Measurements from ENCODE around the gene TLCD5.
A peak's percentile ranks its signal among the peaks of the same experiment; 100 is the strongest.

TLCD5 gene

GRCh38 chr11:120338107-120338933, 13.2 kb downstream of the TLCD5 start:
- DNase-seq = no peak

GRCh38 chr11:120339394-120339890, 14.3 kb downstream of the TLCD5 start:
- no peak for DNase-seq

- DNase-seq = no peak
Observed at GRCh38 chr11:120340529-120340928, 15.4 kb downstream of the TLCD5 start.

DNA sequence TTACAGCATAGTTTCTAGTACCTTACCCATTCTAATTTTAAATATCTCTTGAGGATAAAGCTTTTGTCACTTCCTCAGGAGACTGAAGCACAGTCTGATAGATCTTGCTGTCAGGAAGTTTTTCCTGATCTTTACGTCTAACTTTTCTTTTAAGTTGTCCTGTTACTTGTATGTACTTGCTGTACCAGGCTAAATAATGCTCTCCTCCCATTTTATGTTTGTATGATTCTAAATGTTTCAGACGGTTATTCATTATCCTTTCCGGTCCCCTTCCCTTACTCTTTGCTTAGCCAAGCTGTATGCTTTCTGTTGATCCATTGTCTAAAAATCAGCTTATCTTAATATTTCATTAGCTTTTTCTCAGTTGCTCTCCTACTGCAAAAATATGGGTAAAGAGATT, 17.1 kb downstream of the TLCD5 start:
- no peak for DNase-seq

- DNase-seq = no peak
Observed at GRCh38 chr11:120342678-120343077, 17.6 kb downstream of the TLCD5 start.

DNA sequence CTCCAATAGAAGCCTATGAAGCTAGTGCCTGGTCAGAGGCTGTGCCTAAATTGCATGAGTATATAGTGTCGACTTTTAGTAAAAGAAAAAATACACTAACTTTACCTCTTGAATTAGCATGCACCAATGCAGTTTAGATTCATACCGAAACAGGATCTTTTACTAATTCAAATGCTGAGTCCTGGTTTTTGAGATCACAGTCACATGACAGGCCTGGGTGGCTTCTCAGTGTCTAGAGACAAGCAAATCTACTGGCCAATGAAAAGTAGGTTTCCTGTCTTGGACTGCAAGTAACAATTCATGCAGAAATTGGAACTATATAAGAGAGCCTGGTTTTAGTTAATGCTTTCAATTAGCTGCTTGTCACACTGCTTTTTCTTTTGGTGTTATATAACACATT, 18.3 kb downstream of the TLCD5 start:
- DNase-seq = no peak

DNA sequence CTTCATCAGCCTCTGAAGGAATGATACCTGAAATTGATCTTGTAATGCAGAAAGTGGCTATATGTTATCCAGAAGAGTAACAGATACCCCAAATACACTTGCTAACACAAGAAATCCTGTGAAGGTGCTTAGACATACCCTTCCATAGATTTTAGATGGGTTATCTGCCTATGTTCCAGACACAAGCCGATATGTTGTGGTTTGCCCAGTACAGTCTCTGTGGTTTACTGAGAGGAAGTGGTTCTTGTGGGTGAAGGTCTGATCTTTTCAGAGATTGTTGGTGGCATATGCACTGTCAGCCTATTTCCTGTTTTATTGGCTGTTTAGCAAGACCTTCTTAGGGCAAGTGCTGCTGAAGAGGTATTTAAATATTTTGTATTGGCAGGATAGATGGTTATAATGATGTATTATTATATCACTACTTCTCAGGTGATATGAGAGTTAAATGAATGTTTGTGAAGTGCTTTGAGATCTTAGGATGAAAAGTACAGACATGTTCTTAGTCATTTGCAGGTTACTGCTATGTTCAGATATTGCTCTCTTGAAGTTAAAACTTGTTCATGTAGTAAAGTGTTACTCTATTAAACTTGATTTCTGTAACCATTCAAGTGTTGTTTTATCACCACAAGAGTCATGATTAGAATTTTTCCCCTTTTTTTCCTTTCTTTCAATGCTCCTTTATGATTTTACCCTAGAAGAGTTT, 19.4 kb downstream of the TLCD5 start:
- peak in 1 of 2 experiments; percentile 31 for DNase-seq

- DNase-seq = no peak
Observed at GRCh38 chr11:120346233-120346632, 21.1 kb downstream of the TLCD5 start.

GRCh38 chr11:120350637-120351036, 25.5 kb downstream of the TLCD5 start:
- no peak for DNase-seq

DNA sequence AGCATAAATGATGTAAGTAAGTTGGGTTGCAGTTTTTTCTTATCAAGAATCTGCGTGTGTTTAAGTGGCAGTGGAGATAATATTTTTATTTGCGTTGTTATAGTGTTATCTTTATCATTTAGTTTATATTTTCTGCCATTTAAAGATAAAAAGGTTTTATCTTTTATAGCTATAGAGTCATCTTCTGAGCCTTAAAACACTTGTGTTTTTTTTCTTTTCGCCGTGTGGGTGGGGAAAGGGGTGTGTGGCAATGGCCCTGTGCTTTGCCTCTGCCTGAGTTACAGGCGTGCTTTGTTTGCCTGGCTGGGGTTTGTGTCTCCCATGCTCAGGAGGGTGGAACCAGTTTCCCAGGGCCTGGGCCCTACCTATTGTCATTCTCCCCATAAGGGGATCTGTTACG, 27.3 kb downstream of the TLCD5 start:
- no peak for DNase-seq

DNA sequence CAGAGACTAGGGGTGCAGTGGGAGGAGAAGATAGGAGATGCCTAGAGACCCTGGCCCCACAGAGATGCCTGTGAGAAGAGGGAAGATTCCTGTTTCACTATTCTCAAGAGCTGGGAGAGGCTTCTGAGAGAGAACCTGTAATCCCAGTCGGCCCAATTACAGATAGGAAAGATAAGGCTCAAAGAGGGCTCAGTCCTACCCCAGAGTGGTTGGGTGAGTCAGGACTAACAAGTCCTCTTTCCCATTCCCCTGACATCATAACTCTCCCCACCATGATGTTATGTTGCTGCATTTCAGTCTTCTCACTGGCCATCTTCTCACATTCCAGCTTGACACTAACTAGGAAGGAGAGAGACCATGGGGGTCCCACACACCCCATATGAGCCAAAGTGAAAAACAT, 29.0 kb downstream of the TLCD5 start:
- DNase-seq = no peak

- DNase-seq = no peak
Observed at GRCh38 chr11:120354779-120355178, 29.7 kb downstream of the TLCD5 start.

DNA sequence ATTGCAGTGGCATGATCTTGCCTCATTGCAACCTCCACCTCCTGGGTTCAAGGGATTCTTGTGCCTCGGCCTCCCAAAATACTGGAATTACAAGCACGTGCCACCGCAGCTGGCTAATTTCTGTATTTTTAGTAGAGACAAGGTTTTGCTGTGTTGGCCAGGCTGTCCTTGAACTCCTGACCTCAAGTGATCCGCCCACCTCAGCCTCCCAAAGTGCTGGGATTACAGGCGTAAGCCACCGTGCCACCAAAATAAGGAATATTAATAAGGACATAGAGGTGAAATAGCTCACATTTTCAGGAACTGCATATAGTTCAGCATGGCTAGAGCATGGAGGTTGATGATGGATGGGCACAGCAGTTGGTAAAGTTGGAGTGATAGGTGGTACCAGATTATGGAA, 32.5 kb downstream of the TLCD5 start:
- no peak for DNase-seq

- no peak for DNase-seq
Observed at GRCh38 chr11:120358729-120359128, 33.6 kb downstream of the TLCD5 start.

GRCh38 chr11:120363436-120363835, 38.3 kb downstream of the TLCD5 start:
- DNase-seq = no peak

DNA sequence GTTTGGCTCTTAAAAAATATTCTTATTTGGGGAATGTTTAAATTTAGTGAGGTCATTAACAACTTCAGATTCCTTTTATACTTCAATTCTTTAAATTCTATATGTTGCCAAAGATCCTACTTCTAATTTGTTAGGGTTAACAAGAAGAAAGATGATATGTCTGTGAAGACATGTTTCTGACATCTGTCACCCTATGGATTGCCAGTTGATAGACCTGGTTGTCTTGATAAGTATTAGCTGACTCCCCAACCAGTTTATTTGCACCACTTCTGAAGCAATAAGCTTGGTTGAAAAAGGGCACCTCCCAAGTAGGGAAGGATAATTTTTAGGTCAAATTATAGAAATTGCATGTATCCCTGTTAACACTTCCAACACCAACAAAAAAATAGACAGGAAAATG, 40.4 kb downstream of the TLCD5 start:
- no peak for DNase-seq

DNA sequence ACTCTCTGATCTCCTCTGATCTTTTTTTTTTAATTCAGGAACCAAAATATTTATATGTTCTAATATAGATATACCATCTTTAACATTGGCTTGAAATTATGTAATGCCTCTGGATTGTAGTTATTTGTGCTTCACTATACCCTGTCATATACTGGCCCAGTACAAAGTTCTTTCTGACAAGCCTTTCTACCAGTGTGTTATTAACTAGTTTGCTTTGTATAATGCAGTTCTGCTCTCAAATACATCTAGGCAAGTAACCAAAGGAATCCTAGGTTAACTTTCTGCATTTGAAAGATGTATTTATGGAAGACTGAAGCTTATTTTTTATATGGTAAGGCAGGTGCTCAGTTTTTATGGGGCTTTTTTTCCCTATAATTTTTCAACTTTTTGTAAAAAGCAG, 47.2 kb downstream of the TLCD5 start:
- no peak for DNase-seq

GRCh38 chr11:120375076-120375475, 50.0 kb downstream of the TLCD5 start:
- no peak for DNase-seq

DNA sequence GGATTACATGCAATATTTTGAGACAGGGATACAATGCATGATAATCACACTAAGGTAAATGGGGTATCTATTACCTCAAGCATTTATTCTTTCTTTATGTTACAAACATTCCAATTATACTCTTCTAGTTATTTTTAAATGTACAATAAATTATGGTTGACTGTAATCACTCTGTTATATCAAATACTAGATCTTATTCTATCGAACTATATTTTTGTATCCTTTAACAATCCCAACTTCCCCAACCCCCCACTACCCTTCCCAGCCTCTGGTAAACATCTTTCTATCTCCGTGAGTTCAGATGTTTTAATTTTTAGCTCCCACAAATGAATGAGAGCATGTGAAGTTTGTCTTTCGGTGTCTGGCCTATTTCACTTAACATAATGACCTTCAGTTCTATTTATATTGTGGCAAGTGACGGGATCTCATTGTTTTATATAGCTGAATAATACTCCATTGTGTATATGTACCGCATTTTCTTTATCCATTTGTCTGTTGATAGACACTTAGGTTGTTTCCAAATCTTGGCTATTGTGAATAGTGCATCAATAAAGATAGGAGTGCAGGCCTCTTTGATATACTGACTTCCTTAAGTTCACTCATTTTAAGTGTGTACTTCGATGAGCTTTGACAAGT, 51.6 kb downstream of the TLCD5 start:
- no peak for DNase-seq

DNA sequence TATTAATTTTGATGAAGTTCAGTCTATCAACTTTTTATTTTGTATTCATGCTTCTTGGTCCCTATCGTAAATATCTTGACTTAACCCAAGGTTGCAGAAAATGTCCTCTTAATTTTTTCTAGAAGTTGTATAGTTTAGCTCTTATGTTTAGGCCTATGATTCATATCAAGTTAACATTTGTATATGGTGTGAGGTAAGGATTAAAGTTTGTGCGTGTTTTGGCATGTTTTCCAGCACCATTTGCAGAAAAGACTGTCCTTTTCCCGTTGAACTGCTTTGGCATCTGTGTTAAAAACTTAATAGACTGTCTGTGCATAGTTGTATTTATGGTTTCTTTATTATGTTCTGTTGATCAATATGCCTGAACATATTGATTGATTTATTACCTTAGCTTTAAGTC, 53.4 kb downstream of the TLCD5 start:
- no peak for DNase-seq

GRCh38 chr11:120381401-120381800, 56.3 kb downstream of the TLCD5 start:
- DNase-seq = no peak
